Measurements from ENCODE around the gene CSNK2B.

DNA sequence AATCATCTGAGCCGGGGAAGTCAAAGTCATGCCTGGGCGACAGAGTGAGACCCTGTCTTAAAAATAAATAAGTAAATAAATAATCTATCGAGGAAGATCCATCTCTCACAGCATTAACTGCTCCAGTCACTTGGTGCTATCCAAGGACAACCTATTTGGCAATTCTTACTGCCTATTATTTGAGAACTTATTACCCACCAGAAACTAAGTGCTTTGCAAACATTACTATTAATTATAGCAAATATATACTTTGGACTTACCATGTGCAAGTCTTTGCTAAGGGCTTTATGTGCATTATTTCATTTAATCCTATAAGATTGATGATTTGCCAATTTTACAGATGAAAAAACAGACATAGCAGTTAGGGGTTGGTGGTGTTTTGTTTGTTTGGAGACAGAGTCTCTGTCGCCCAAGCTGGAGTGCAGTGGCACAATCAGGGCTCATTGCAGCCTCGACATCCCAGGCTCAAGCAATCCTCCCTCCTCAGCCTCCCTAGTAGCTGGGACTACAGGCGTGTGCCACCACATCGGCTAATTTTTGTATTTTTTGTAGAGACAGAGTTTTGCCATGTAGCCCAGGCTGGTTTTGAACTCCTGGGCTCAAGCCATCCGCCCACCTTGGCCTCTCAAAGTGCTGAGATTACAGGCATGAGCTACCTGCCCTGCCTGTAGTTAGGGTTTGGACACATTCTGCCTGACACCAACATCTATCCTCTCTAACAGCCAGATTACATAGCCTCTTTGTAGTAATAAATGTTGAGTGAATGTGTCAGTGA is 11.1 kb upstream of the CSNK2B start:
- TF ChIP-seq, protein P1, sequence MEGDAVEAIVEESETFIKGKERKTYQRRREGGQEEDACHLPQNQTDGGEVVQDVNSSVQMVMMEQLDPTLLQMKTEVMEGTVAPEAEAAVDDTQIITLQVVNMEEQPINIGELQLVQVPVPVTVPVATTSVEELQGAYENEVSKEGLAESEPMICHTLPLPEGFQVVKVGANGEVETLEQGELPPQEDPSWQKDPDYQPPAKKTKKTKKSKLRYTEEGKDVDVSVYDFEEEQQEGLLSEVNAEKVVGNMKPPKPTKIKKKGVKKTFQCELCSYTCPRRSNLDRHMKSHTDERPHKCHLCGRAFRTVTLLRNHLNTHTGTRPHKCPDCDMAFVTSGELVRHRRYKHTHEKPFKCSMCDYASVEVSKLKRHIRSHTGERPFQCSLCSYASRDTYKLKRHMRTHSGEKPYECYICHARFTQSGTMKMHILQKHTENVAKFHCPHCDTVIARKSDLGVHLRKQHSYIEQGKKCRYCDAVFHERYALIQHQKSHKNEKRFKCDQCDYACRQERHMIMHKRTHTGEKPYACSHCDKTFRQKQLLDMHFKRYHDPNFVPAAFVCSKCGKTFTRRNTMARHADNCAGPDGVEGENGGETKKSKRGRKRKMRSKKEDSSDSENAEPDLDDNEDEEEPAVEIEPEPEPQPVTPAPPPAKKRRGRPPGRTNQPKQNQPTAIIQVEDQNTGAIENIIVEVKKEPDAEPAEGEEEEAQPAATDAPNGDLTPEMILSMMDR (IDR thresholded peaks at IDR 0.05) = no peak
- no peak for TF ChIP-seq POLR2A (IDR thresholded peaks at IDR 0.05)

Data from testis (tissue), 2 donors.